IPS-20b (cell line): ENCODE data around the gene UBE3A.

Source experiments
- H3K27ac ChIP-seq: one replicate; pipeline ENCODE4 v1.5.1; 2013; ENCODE audit warnings: low read length
- H3K27me3 ChIP-seq: 2 replicates; pipeline ENCODE4 v1.6.1; 2013; ENCODE audit warnings: mild to moderate bottlenecking, low read length, inconsistent platforms; ENCODE audit not compliant: insufficient read depth
- H3K36me3 ChIP-seq: 2 replicates; pipeline ENCODE4 v1.6.1; 2013; ENCODE audit warnings: low read depth, mild to moderate bottlenecking, inconsistent platforms, low read length, moderate library complexity; ENCODE audit not compliant: insufficient read depth
- H3K4me1 ChIP-seq: 2 replicates; pipeline ENCODE4 v1.6.1; 2013; ENCODE audit warnings: mild to moderate bottlenecking, control low read depth, inconsistent platforms, low read length, moderate library complexity; ENCODE audit not compliant: insufficient read depth
- H3K4me3 ChIP-seq: 2 replicates; pipeline ENCODE4 v1.5.1; 2013; ENCODE audit warnings: mild to moderate bottlenecking, low read length, inconsistent platforms
- H3K9ac ChIP-seq: 2 replicates; pipeline ENCODE4 v1.6.1; 2013; ENCODE audit warnings: low read depth, mild to moderate bottlenecking, inconsistent platforms, low read length, moderate library complexity
- H3K9me3 ChIP-seq: 2 replicates; pipeline ENCODE4 v1.6.1; 2013; ENCODE audit warnings: mild to moderate bottlenecking, low read depth, low read length, inconsistent platforms; ENCODE audit not compliant: insufficient read depth

UBE3A gene

GRCh38 chr15:25362545-25362944 lies 76.3 kb downstream of the UBE3A start:
- Histone ChIP-seq H3K4me1 (no peaks in the 10 kb centered on the region), H3K27ac (no peak overlapping the region), H3K4me3 (no peak overlapping the region), H3K9me3 (no peaks in the 10 kb centered on the region), H3K27me3 (no peaks in the 10 kb centered on the region), H3K9ac (no peak overlapping the region), H3K36me3 (peaks cover 33% of the 10 kb centered on the region; the same call in 1 of the 2 replicates)

GRCh38 chr15:25347707-25348106 lies 91.1 kb downstream of the UBE3A start:
- Histone ChIP-seq H3K36me3 (peaks cover 27% of the 10 kb centered on the region), H3K27ac (no peak overlapping the region), H3K4me3 (no peak overlapping the region), H3K9ac (no peak overlapping the region), H3K4me1 (peaks cover 21% of the 10 kb centered on the region), H3K9me3 (no peaks in the 10 kb centered on the region), H3K27me3 (no peaks in the 10 kb centered on the region)

GRCh38 chr15:25346371-25346770 lies 92.5 kb downstream of the UBE3A start:
- Histone ChIP-seq H3K9me3 (no peaks in the 10 kb centered on the region), H3K27ac (no peak overlapping the region), H3K9ac (no peak overlapping the region), H3K4me3 (no peak overlapping the region), H3K27me3 (no peaks in the 10 kb centered on the region), H3K4me1 (peaks cover 23% of the 10 kb centered on the region), H3K36me3 (peaks cover 21% of the 10 kb centered on the region; the same call in 1 of the 2 replicates)

- H3K4me3 ChIP-seq = no peak overlapping the region
- peaks cover 21% of the 10 kb centered on the region; the same call in 1 of the 2 replicates for H3K36me3 ChIP-seq
Observed at GRCh38 chr15:25345943-25346342, 92.9 kb downstream of the UBE3A start.

GRCh38 chr15:25342629-25343028 lies 96.2 kb downstream of the UBE3A start:
- H3K4me3 ChIP-seq = no peak overlapping the region
- no peak overlapping the region for H3K27ac ChIP-seq
- no peaks in the 10 kb centered on the region for H3K27me3 ChIP-seq
- H3K9me3 ChIP-seq = no peaks in the 10 kb centered on the region
- H3K9ac ChIP-seq = no peak overlapping the region
- peaks cover 23% of the 10 kb centered on the region for H3K4me1 ChIP-seq
- peaks cover 38% of the 10 kb centered on the region for H3K36me3 ChIP-seq

More at GRCh38 chr15:25345943-25346342, 92.9 kb downstream of the UBE3A start:
- no peaks in the 10 kb centered on the region for H3K27me3 ChIP-seq
- peaks cover 23% of the 10 kb centered on the region for H3K4me1 ChIP-seq
- H3K27ac ChIP-seq = no peak overlapping the region
- no peak overlapping the region for H3K9ac ChIP-seq
- no peaks in the 10 kb centered on the region for H3K9me3 ChIP-seq

- H3K4me3 ChIP-seq = no peak overlapping the region
- peaks cover 54% of the 10 kb centered on the region for H3K36me3 ChIP-seq
- no peaks in the 10 kb centered on the region for H3K27me3 ChIP-seq
- no peak overlapping the region for H3K9ac ChIP-seq
- peaks cover 18% of the 10 kb centered on the region for H3K4me1 ChIP-seq
- H3K9me3 ChIP-seq = no peaks in the 10 kb centered on the region
- H3K27ac ChIP-seq = no peak overlapping the region
Observed at GRCh38 chr15:25339431-25339830, 99.4 kb downstream of the UBE3A start.

GRCh38 chr15:25335279-25335678 lies 103.5 kb downstream of the UBE3A start:
- no peak overlapping the region for H3K9ac ChIP-seq
- H3K36me3 ChIP-seq = peaks cover 40% of the 10 kb centered on the region
- H3K9me3 ChIP-seq = no peaks in the 10 kb centered on the region
- H3K4me3 ChIP-seq = no peak overlapping the region
- no peaks in the 10 kb centered on the region for H3K27me3 ChIP-seq
- no peaks in the 10 kb centered on the region for H3K4me1 ChIP-seq
- H3K27ac ChIP-seq = no peak overlapping the region

GRCh38 chr15:25333049-25333448 lies 105.8 kb downstream of the UBE3A start:
- no peaks in the 10 kb centered on the region for H3K27me3 ChIP-seq
- H3K4me1 ChIP-seq = peaks cover 6% of the 10 kb centered on the region; the same call in 1 of the 2 replicates
- H3K4me3 ChIP-seq = no peak overlapping the region
- no peaks in the 10 kb centered on the region for H3K9me3 ChIP-seq
- H3K9ac ChIP-seq = no peak overlapping the region
- H3K36me3 ChIP-seq = peaks cover 20% of the 10 kb centered on the region; the same call in 1 of the 2 replicates
- no peak overlapping the region for H3K27ac ChIP-seq

GRCh38 chr15:25332306-25332705 lies 106.5 kb downstream of the UBE3A start:
- Histone ChIP-seq H3K4me3 (no peak overlapping the region), H3K36me3 (peaks cover 13% of the 10 kb centered on the region; the same call in 1 of the 2 replicates), H3K9ac (no peak overlapping the region)

GRCh38 chr15:25331860-25332259 lies 107.0 kb downstream of the UBE3A start:
- H3K4me3 ChIP-seq = no peak overlapping the region
- no peak overlapping the region for H3K27ac ChIP-seq
- no peaks in the 10 kb centered on the region for H3K27me3 ChIP-seq
- no peaks in the 10 kb centered on the region for H3K9me3 ChIP-seq
- H3K4me1 ChIP-seq = peaks cover 6% of the 10 kb centered on the region; the same call in 1 of the 2 replicates
- no peak overlapping the region for H3K9ac ChIP-seq
- peaks cover 8% of the 10 kb centered on the region; the same call in 1 of the 2 replicates for H3K36me3 ChIP-seq

More at GRCh38 chr15:25332306-25332705, 106.5 kb downstream of the UBE3A start:
- H3K9me3 ChIP-seq = no peaks in the 10 kb centered on the region
- no peak overlapping the region for H3K27ac ChIP-seq
- H3K4me1 ChIP-seq = peaks cover 6% of the 10 kb centered on the region; the same call in 1 of the 2 replicates
- no peaks in the 10 kb centered on the region for H3K27me3 ChIP-seq

GRCh38 chr15:25331404-25331803 lies 107.4 kb downstream of the UBE3A start:
- H3K4me1 ChIP-seq = peaks cover 6% of the 10 kb centered on the region; the same call in 1 of the 2 replicates
- H3K27me3 ChIP-seq = no peaks in the 10 kb centered on the region
- no peak overlapping the region for H3K27ac ChIP-seq
- no peak overlapping the region for H3K9ac ChIP-seq
- H3K4me3 ChIP-seq = no peak overlapping the region
- H3K9me3 ChIP-seq = no peaks in the 10 kb centered on the region
- H3K36me3 ChIP-seq = peaks cover 4% of the 10 kb centered on the region; the same call in 1 of the 2 replicates

- H3K9me3 ChIP-seq = no peaks in the 10 kb centered on the region
- no peak overlapping the region for H3K9ac ChIP-seq
- no peaks in the 10 kb centered on the region; the same call in 1 of the 2 replicates for H3K36me3 ChIP-seq
- H3K27ac ChIP-seq = no peak overlapping the region
- no peak overlapping the region for H3K4me3 ChIP-seq
- no peaks in the 10 kb centered on the region for H3K27me3 ChIP-seq
- peaks cover 6% of the 10 kb centered on the region; the same call in 1 of the 2 replicates for H3K4me1 ChIP-seq
Observed at GRCh38 chr15:25329696-25330095, 109.1 kb downstream of the UBE3A start.
